ENCODE results near the gene INO80B. TPM values are rescaled to one million over a fixed set of nuclear protein-coding genes. Genes with fewer than 3 reads are reported as not detected.

INO80B gene
- total and polyA plus RNA-seq, 2 of the 8 experiments (the other 6 are each of a cell fraction or from before 2014, with no cell fraction given) = 3.9 to 18.5 TPM

DNA sequence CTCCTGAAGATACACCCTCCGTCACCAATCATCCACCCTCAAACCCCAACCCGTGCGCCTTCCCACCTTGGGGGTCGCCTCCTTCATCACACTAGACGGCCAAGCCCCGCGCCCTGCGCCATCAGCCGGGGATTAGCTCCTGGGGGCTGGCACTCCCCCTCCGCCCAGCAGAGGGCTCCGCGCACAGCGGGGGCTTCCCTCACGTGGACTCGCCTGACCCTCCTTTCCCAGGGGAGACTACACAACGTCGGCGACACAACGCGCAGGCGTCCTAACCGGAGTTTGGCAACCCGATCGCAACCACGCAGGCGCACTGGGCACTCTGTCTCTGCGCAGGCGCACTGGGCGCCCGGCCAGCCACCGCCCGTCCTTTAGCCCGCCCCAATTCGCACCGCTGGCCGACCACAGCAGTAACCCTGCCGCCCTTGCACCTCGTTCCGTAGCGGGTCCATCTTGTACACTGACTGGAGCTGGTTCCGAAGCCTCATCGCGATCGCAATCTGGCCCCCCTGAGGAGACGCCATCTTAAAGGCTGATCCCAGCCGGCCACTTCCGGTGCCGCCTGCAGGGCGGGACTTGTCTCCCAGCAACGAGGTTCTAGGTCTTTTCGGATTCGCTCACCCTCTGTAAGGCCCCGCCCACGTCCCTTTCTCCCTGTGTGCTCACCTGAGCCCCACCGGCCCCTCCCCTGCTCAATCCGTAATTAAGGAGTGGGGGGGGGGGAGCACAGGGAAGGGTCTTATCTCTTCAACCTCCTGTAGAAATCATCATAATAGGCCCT is 52.4 kb downstream of the INO80B start, which contains the start of gene PCGF1 (continued):
- TF ChIP-seq, protein P1, sequence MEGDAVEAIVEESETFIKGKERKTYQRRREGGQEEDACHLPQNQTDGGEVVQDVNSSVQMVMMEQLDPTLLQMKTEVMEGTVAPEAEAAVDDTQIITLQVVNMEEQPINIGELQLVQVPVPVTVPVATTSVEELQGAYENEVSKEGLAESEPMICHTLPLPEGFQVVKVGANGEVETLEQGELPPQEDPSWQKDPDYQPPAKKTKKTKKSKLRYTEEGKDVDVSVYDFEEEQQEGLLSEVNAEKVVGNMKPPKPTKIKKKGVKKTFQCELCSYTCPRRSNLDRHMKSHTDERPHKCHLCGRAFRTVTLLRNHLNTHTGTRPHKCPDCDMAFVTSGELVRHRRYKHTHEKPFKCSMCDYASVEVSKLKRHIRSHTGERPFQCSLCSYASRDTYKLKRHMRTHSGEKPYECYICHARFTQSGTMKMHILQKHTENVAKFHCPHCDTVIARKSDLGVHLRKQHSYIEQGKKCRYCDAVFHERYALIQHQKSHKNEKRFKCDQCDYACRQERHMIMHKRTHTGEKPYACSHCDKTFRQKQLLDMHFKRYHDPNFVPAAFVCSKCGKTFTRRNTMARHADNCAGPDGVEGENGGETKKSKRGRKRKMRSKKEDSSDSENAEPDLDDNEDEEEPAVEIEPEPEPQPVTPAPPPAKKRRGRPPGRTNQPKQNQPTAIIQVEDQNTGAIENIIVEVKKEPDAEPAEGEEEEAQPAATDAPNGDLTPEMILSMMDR (IDR thresholded peaks at IDR 0.05; ENCODE audit: control extremely low read depth in 1 of 3, insufficient read depth in 1 of 3, low read depth in 1 of 3, low read length in 3 of 3) = peak in 2 of 3 experiments; percentile 48 to 63; a peak in 3 of 4 replicates
- peak; percentile 65; the same call in 1 of the 2 replicates for TF ChIP-seq SP1 (IDR thresholded peaks at IDR 0.05; ENCODE audit: low read depth, low read length)
- no peak for TF ChIP-seq KDM1A (IDR thresholded peaks at IDR 0.05; ENCODE audit: borderline replicate concordance, low read length)
- TF ChIP-seq CEBPB (IDR thresholded peaks at IDR 0.05; ENCODE audit: low read depth, low read length) = peak; percentile 59
- no peak for TF ChIP-seq TCF12 (IDR thresholded peaks at IDR 0.05; ENCODE audit: low read depth, low read length)
- no peak for TF ChIP-seq CBX8 (IDR thresholded peaks at IDR 0.05; ENCODE audit: borderline replicate concordance, low read depth, low read length)
- TF ChIP-seq, protein P2, sequence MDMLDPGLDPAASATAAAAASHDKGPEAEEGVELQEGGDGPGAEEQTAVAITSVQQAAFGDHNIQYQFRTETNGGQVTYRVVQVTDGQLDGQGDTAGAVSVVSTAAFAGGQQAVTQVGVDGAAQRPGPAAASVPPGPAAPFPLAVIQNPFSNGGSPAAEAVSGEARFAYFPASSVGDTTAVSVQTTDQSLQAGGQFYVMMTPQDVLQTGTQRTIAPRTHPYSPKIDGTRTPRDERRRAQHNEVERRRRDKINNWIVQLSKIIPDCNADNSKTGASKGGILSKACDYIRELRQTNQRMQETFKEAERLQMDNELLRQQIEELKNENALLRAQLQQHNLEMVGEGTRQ (IDR thresholded peaks at IDR 0.05; ENCODE audit: low read length) = peak; percentile 72
- no peak for TF ChIP-seq SIRT6 (IDR thresholded peaks at IDR 0.05; ENCODE audit: low read length)
- TF ChIP-seq POLR2AphosphoS5 (IDR thresholded peaks at IDR 0.05; ENCODE audit: low read depth, low read length) = 0 out of 2 replicates have a peak, but pooled peaks have one; percentile 52
- TF ChIP-seq SP4 (IDR thresholded peaks at IDR 0.05; ENCODE audit: low read length) = no peak; the same call in 1 of the 2 replicates
- TF ChIP-seq CBX5 (IDR thresholded peaks at IDR 0.05; ENCODE audit: low read depth, low read length) = no peak
- TF ChIP-seq CREB1 (IDR thresholded peaks at IDR 0.05) = peak; percentile 68
- TF ChIP-seq SIN3A (conservative IDR thresholded peaks at IDR 0.05 in 1 of 2, IDR thresholded peaks at IDR 0.05 in 1 of 2; ENCODE audit: low read depth in 1 of 2, low read length in 2 of 2) = peak in 1 of 2 experiments; percentile 71; a peak in 2 of 4 replicates
- TF ChIP-seq, protein P3, sequence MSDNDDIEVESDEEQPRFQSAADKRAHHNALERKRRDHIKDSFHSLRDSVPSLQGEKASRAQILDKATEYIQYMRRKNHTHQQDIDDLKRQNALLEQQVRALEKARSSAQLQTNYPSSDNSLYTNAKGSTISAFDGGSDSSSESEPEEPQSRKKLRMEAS (IDR thresholded peaks at IDR 0.05) = peak; percentile 85
- no peak for TF ChIP-seq NANOG (IDR thresholded peaks at IDR 0.05; ENCODE audit: insufficient read depth, low read depth, low read length, poor library complexity, severe bottlenecking)
- TF ChIP-seq CHD2 (IDR thresholded peaks at IDR 0.05; ENCODE audit: low read length) = no peak
- peak; percentile 100 for TF ChIP-seq RBBP5 (IDR thresholded peaks at IDR 0.05; ENCODE audit: borderline replicate concordance, low read depth, low read length)
- TF ChIP-seq, protein P4, sequence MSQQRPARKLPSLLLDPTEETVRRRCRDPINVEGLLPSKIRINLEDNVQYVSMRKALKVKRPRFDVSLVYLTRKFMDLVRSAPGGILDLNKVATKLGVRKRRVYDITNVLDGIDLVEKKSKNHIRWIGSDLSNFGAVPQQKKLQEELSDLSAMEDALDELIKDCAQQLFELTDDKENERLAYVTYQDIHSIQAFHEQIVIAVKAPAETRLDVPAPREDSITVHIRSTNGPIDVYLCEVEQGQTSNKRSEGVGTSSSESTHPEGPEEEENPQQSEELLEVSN (IDR thresholded peaks at IDR 0.05) = 0 out of 2 replicates have a peak, but pooled peaks have one; percentile 50
- peak; percentile 35 for TF ChIP-seq TBP (IDR thresholded peaks at IDR 0.05; ENCODE audit: low read depth, low read length)
- TF ChIP-seq MAFK (IDR thresholded peaks at IDR 0.05; ENCODE audit: low read depth, low read length) = no peak
